ENCODE results near the gene LMNTD1.
"Not testable (repeated sequence)": the region's sequence is repeated elsewhere in the genome, so short reads cannot be mapped to it uniquely, and the experiment has no call there.

Gene LMNTD1

DNA sequence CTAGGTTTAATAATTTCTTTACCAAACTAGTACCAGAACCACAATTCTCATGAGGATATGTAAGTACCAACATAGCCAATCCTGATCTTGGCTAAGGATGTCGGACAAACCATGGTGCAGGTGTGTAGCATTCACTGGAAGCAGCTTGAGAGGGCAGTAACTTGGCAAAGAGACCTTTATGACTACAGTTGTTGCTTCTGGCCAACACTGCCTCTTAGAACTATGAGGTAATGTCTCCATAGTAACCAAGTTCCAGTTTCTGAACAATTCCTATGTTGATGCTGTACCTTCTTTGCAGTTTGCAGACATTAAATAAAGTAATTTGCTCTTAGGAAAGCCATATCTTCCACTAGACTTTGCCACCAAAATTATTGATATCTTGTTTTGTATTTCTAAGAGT lies at the start of gene LMNTD1:
TSS of gene LMNTD1 (minus strand) at position 186 of the 400 bp plus-strand sequence. CDS start 324 bp downstream, outside the sequence.
- no peaks in the 10 kb centered on the region for H3K4me1 ChIP-seq (ENCODE audit: control insufficient read depth, insufficient read depth, low read length)
- no peaks in the 10 kb centered on the region for H3K27me3 ChIP-seq (ENCODE audit: control insufficient read depth, insufficient read depth, low read length)
- H3K9ac ChIP-seq (ENCODE audit: low read length), result no peak within 1 kb of the TSS
- H3K4me3 ChIP-seq (ENCODE audit: low read length), result no peak within 1 kb of the TSS
- H3K36me3 ChIP-seq (ENCODE audit: control insufficient read depth, insufficient read depth, low read length), result no peaks in the 10 kb centered on the region
- H3K9me3 ChIP-seq (ENCODE audit: control insufficient read depth, low read length), result no peaks in the 10 kb centered on the region

GRCh38 chr12:25598956-25599355 lies 45.9 kb upstream of the LMNTD1 start:
- Histone ChIP-seq H3K4me3 (ENCODE audit: low read length) (no peak overlapping the region), H3K9me3 (ENCODE audit: control insufficient read depth, low read length) (no peaks in the 10 kb centered on the region), H3K27me3 (ENCODE audit: control insufficient read depth, insufficient read depth, low read length) (no peaks in the 10 kb centered on the region), H3K4me1 (ENCODE audit: control insufficient read depth, insufficient read depth, low read length) (no peaks in the 10 kb centered on the region), H3K9ac (ENCODE audit: low read length) (no peak overlapping the region), H3K36me3 (ENCODE audit: control insufficient read depth, insufficient read depth, low read length) (no peaks in the 10 kb centered on the region)

DNA sequence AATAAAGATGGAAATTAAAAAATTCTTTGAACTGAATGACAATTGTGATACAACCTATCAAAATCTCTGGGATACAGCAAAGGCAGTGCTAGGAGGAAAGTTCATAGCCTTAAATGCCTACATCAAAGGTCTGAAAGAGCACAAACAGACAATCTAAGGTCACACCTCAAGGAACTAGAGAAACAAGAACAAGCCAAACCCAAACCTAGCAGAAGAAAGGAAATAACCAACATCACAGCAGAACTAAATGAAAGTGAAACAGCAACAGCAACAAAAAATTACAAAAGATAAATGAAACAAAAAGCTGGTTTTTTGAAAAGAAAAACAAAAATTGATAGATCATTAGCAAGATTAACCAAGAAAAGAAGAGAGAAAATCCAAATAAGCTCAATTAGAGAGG lies 42.4 kb upstream of the LMNTD1 start:
- H3K36me3 ChIP-seq (ENCODE audit: control insufficient read depth, insufficient read depth, low read length); H3K4me1 ChIP-seq (ENCODE audit: control insufficient read depth, insufficient read depth, low read length); H3K9me3 ChIP-seq (ENCODE audit: control insufficient read depth, low read length); H3K27me3 ChIP-seq (ENCODE audit: control insufficient read depth, insufficient read depth, low read length); H3K9ac ChIP-seq (ENCODE audit: low read length); H3K4me3 ChIP-seq (ENCODE audit: low read length): not testable (repeated sequence)

GRCh38 chr12:25594376-25594775 lies 41.3 kb upstream of the LMNTD1 start:
- Histone ChIP-seq H3K4me3 (ENCODE audit: low read length) (no peak overlapping the region), H3K36me3 (ENCODE audit: control insufficient read depth, insufficient read depth, low read length) (no peaks in the 10 kb centered on the region), H3K9ac (ENCODE audit: low read length) (no peak overlapping the region), H3K4me1 (ENCODE audit: control insufficient read depth, insufficient read depth, low read length) (no peaks in the 10 kb centered on the region), H3K9me3 (ENCODE audit: control insufficient read depth, low read length) (no peaks in the 10 kb centered on the region), H3K27me3 (ENCODE audit: control insufficient read depth, insufficient read depth, low read length) (peaks cover 3% of the 10 kb centered on the region)

GRCh38 chr12:25592725-25593495 lies 39.8 kb upstream of the LMNTD1 start:
- Histone ChIP-seq H3K36me3 (ENCODE audit: control insufficient read depth, insufficient read depth, low read length) (no peaks in the 10 kb centered on the region), H3K9ac (ENCODE audit: low read length) (no peak overlapping the region), H3K9me3 (ENCODE audit: control insufficient read depth, low read length) (no peaks in the 10 kb centered on the region), H3K27me3 (ENCODE audit: control insufficient read depth, insufficient read depth, low read length) (peaks cover 3% of the 10 kb centered on the region), H3K4me1 (ENCODE audit: control insufficient read depth, insufficient read depth, low read length) (no peaks in the 10 kb centered on the region), H3K4me3 (ENCODE audit: low read length) (no peak overlapping the region)

GRCh38 chr12:25591144-25591543 lies 38.1 kb upstream of the LMNTD1 start:
- peaks cover 3% of the 10 kb centered on the region for H3K27me3 ChIP-seq (ENCODE audit: control insufficient read depth, insufficient read depth, low read length)
- H3K4me1 ChIP-seq (ENCODE audit: control insufficient read depth, insufficient read depth, low read length), result no peaks in the 10 kb centered on the region
- no peaks in the 10 kb centered on the region for H3K36me3 ChIP-seq (ENCODE audit: control insufficient read depth, insufficient read depth, low read length)
- H3K9me3 ChIP-seq (ENCODE audit: control insufficient read depth, low read length), result no peaks in the 10 kb centered on the region
- no peak overlapping the region for H3K4me3 ChIP-seq (ENCODE audit: low read length)
- no peak overlapping the region for H3K9ac ChIP-seq (ENCODE audit: low read length)

DNA sequence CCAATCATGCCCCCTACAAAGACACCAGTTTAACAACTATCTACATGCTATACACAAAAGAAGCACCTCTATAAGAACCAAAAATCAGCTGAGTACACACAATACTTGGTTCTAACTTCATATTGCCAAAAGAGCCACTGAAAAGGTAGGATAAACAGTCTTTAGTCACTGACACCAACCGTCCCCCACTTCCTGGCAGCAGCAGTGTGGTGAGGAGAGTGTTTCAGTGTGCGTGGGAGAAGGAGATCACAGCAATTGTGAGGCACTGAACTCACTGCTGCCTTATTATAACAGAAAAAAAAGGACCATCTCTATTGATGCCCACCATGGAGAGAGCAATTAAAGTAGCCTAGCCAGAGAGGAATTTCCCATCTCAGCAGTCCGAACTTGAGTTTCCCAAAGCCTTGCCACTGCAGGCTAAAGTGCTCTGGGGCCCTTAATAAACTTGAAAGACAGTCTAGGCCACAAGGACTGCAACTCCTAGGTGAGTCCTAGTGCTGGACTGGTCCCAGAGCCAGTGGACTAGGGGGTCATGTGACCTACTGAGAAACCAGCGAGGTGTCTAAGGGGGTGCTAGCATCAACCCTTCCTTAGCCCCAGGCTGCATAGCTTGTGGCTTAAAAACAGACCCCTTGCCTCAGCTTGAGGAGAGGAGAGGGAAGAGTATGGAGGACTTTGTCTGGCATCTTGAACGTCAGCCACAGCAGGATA lies 37.1 kb upstream of the LMNTD1 start:
- Histone ChIP-seq H3K4me1 (ENCODE audit: control insufficient read depth, insufficient read depth, low read length) (no peaks in the 10 kb centered on the region), H3K36me3 (ENCODE audit: control insufficient read depth, insufficient read depth, low read length) (no peaks in the 10 kb centered on the region), H3K9me3 (ENCODE audit: control insufficient read depth, low read length) (no peaks in the 10 kb centered on the region), H3K9ac (ENCODE audit: low read length) (no peak overlapping the region), H3K27me3 (ENCODE audit: control insufficient read depth, insufficient read depth, low read length) (peaks cover 3% of the 10 kb centered on the region), H3K4me3 (ENCODE audit: low read length) (no peak overlapping the region)

GRCh38 chr12:25587346-25587745 lies 34.3 kb upstream of the LMNTD1 start:
- no peak overlapping the region for H3K4me3 ChIP-seq (ENCODE audit: low read length)
- no peaks in the 10 kb centered on the region for H3K4me1 ChIP-seq (ENCODE audit: control insufficient read depth, insufficient read depth, low read length)
- H3K9ac ChIP-seq (ENCODE audit: low read length), result no peak overlapping the region
- H3K27me3 ChIP-seq (ENCODE audit: control insufficient read depth, insufficient read depth, low read length), result peaks cover 3% of the 10 kb centered on the region
- H3K36me3 ChIP-seq (ENCODE audit: control insufficient read depth, insufficient read depth, low read length), result no peaks in the 10 kb centered on the region
- H3K9me3 ChIP-seq (ENCODE audit: control insufficient read depth, low read length), result no peaks in the 10 kb centered on the region

- Histone ChIP-seq H3K4me3 (ENCODE audit: low read length) (no peak overlapping the region), H3K27me3 (ENCODE audit: control insufficient read depth, insufficient read depth, low read length) (no peaks in the 10 kb centered on the region), H3K4me1 (ENCODE audit: control insufficient read depth, insufficient read depth, low read length) (no peaks in the 10 kb centered on the region), H3K9me3 (ENCODE audit: control insufficient read depth, low read length) (no peaks in the 10 kb centered on the region), H3K36me3 (ENCODE audit: control insufficient read depth, insufficient read depth, low read length) (no peaks in the 10 kb centered on the region), H3K9ac (ENCODE audit: low read length) (no peak overlapping the region)
Measured at GRCh38 chr12:25585662-25586061, 32.6 kb upstream of the LMNTD1 start.

GRCh38 chr12:25585021-25585523 lies 32.0 kb upstream of the LMNTD1 start:
- Histone ChIP-seq H3K36me3 (ENCODE audit: control insufficient read depth, insufficient read depth, low read length) (no peaks in the 10 kb centered on the region), H3K9me3 (ENCODE audit: control insufficient read depth, low read length) (no peaks in the 10 kb centered on the region), H3K4me1 (ENCODE audit: control insufficient read depth, insufficient read depth, low read length) (no peaks in the 10 kb centered on the region), H3K9ac (ENCODE audit: low read length) (no peak overlapping the region), H3K27me3 (ENCODE audit: control insufficient read depth, insufficient read depth, low read length) (no peaks in the 10 kb centered on the region), H3K4me3 (ENCODE audit: low read length) (no peak overlapping the region)

DNA sequence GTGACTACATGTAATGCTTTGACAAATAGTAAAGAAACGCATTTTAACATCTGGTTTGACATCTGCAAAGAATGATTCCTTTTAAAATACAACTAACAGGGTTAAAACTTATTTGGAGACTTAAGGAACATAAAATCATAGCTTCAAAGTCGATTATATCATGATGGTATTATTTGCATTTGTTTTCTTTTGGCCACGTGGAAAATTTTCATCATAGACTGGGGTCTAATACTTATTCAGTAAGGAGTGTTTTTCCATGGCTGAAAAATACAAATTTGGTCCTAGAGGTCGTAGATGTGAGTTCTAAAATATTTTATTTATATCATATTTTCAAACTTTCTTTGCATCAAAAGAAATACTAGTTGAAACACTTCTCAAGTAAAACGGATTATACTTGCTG lies 31.5 kb upstream of the LMNTD1 start:
- H3K4me3 ChIP-seq (ENCODE audit: low read length), result no peak overlapping the region
- no peak overlapping the region for H3K9ac ChIP-seq (ENCODE audit: low read length)
- no peaks in the 10 kb centered on the region for H3K27me3 ChIP-seq (ENCODE audit: control insufficient read depth, insufficient read depth, low read length)
- no peaks in the 10 kb centered on the region for H3K9me3 ChIP-seq (ENCODE audit: control insufficient read depth, low read length)
- H3K36me3 ChIP-seq (ENCODE audit: control insufficient read depth, insufficient read depth, low read length), result no peaks in the 10 kb centered on the region
- no peaks in the 10 kb centered on the region for H3K4me1 ChIP-seq (ENCODE audit: control insufficient read depth, insufficient read depth, low read length)

DNA sequence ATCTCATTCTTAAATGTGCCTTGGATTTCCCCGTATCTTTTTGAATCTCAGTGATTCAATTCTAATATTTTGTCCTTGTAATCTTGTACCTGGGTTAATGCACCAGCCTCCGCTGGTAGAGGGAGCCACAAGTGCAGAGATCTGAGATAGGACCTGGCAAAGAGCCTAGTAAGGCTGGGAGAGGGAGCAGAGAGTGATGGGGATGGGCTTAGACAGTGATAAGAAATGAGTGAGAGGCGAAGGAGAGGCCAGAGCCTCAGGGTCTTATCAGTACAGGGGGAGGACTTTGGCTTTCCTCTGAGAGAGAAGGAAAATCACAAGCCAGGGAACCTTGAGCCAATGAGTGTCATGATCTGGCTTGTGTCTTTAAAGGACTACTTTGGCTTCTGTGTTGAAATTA lies 30.5 kb upstream of the LMNTD1 start:
- no peaks in the 10 kb centered on the region for H3K4me1 ChIP-seq (ENCODE audit: control insufficient read depth, insufficient read depth, low read length)
- no peak overlapping the region for H3K4me3 ChIP-seq (ENCODE audit: low read length)
- H3K27me3 ChIP-seq (ENCODE audit: control insufficient read depth, insufficient read depth, low read length), result no peaks in the 10 kb centered on the region
- H3K9ac ChIP-seq (ENCODE audit: low read length), result no peak overlapping the region
- H3K9me3 ChIP-seq (ENCODE audit: control insufficient read depth, low read length), result no peaks in the 10 kb centered on the region
- no peaks in the 10 kb centered on the region for H3K36me3 ChIP-seq (ENCODE audit: control insufficient read depth, insufficient read depth, low read length)
